WTC11 (cell line): ENCODE data around the gene ATPAF1. TPM values are rescaled to one million over a fixed set of nuclear protein-coding genes. Genes with fewer than 3 reads are reported as not detected.

Experiments used
- ATAC-seq: fragments of 200-7000 bp; cut with Tn5 transposase; 2 replicates; pipeline ENCODE4 v1.10.0; 2021; ENCODE audit warnings: mild to moderate bottlenecking, moderate library complexity
- CTCF ChIA-PET: fragments of 300-600 bp; sonication (Branson Sonifier 250); formaldehyde crosslinking; loops from one replicate; lab custom pipeline; 2021; ENCODE audit warnings: antibody characterized with exemption; lab: Charles Lee
- POLR2A ChIA-PET: fragments of 350-600 bp; sonication (Branson Sonifier 250); formaldehyde crosslinking; loops from one replicate; lab custom pipeline; 2021; ENCODE audit warnings: antibody characterized with exemption; lab: Charles Lee
- DNase-seq: peaks from one replicate; pipeline ENCODE4 v3.0.0; 2021; ENCODE audit warnings: low spot score
- H3K27ac Mint-ChIP-seq: 2 replicates; pipeline ENCODE4 v1.8.0; 2021; ENCODE audit warnings: mixed read lengths
- H3K27me3 Mint-ChIP-seq: 2 replicates; pipeline ENCODE4 v1.8.0; 2021; ENCODE audit warnings: low read depth, mild to moderate bottlenecking, moderate library complexity, mixed read lengths
- H3K36me3 Mint-ChIP-seq: 2 replicates; pipeline ENCODE4 v1.8.0; 2021; ENCODE audit warnings: mixed read lengths
- H3K4me1 Mint-ChIP-seq: 2 replicates; pipeline ENCODE4 v1.8.0; 2022; ENCODE audit warnings: mixed read lengths
- H3K4me3 Mint-ChIP-seq: 2 replicates; pipeline ENCODE4 v1.8.0; 2021; ENCODE audit warnings: mild to moderate bottlenecking, moderate library complexity, mixed read lengths
- H3K9me3 Mint-ChIP-seq: 2 replicates; pipeline ENCODE4 v1.8.0; 2021; ENCODE audit warnings: mixed read lengths
- AFF4 ChIP-seq: sonication (generic); formaldehyde crosslinking; IDR thresholded peaks from 2 replicates; pipeline ENCODE4 v1.8.1; 2023; ENCODE audit warnings: mild to moderate bottlenecking, missing genetic modification reagents, borderline replicate concordance
- ATF3 ChIP-seq: sonication (generic); formaldehyde crosslinking; conservative IDR thresholded peaks from 2 replicates; pipeline ENCODE4 v1.8.1; 2022; ENCODE audit warnings: mild to moderate bottlenecking, missing genetic modification reagents
- CREM ChIP-seq: sonication (generic); formaldehyde crosslinking; IDR thresholded peaks from 2 replicates; pipeline ENCODE4 v1.8.1; 2022; ENCODE audit warnings: mild to moderate bottlenecking, missing genetic modification reagents, moderate library complexity
- EMX1 ChIP-seq: fragments of 250-450 bp; sonication (Bioruptor Pico); IDR thresholded peaks from 2 replicates; pipeline ENCODE4 v1.8.0; 2021; ENCODE audit warnings: mild to moderate bottlenecking
- FOXP1 ChIP-seq: sonication (generic); formaldehyde crosslinking; IDR thresholded peaks from 2 replicates; pipeline ENCODE4 v1.8.0; 2022; ENCODE audit warnings: missing genetic modification reagents, mild to moderate bottlenecking, moderate library complexity, borderline replicate concordance
- IRF1 ChIP-seq: sonication (generic); formaldehyde crosslinking; IDR thresholded peaks from 2 replicates; pipeline ENCODE4 v1.8.0; 2023; ENCODE audit warnings: missing genetic modification reagents
- IRF2 ChIP-seq: sonication (generic); formaldehyde crosslinking; IDR thresholded peaks from 2 replicates; pipeline ENCODE4 v1.8.0; 2022; ENCODE audit warnings: low read depth, missing genetic modification reagents, borderline replicate concordance
- KAT7 ChIP-seq: sonication (generic); formaldehyde crosslinking; IDR thresholded peaks from 2 replicates; pipeline ENCODE4 v1.8.1; 2023; ENCODE audit warnings: missing genetic modification reagents, mild to moderate bottlenecking, borderline replicate concordance
- MXD4 ChIP-seq: fragments of 250-450 bp; sonication (Bioruptor Pico); IDR thresholded peaks from 2 replicates; pipeline ENCODE4 v1.8.0; 2021; ENCODE audit warnings: mild to moderate bottlenecking, moderate library complexity, borderline replicate concordance
- MYBL2 ChIP-seq: sonication (generic); formaldehyde crosslinking; IDR thresholded peaks from 2 replicates; pipeline ENCODE4 v1.8.1; 2023; ENCODE audit warnings: mild to moderate bottlenecking, moderate library complexity, missing genetic modification reagents
- NR1H2 ChIP-seq: sonication (generic); formaldehyde crosslinking; IDR thresholded peaks from 2 replicates; pipeline ENCODE4 v1.9.0; 2021; ENCODE audit warnings: mild to moderate bottlenecking, moderate library complexity, missing genetic modification reagents
- RELA ChIP-seq: sonication (generic); formaldehyde crosslinking; IDR thresholded peaks from 2 replicates; pipeline ENCODE4 v1.8.1; 2022; ENCODE audit warnings: missing genetic modification reagents, mild to moderate bottlenecking, borderline replicate concordance
- SMAD4 ChIP-seq: sonication (generic); formaldehyde crosslinking; IDR thresholded peaks from 2 replicates; pipeline ENCODE4 v1.8.0; 2022; ENCODE audit warnings: mild to moderate bottlenecking, missing genetic modification reagents
- TEAD4 ChIP-seq: sonication (generic); formaldehyde crosslinking; IDR thresholded peaks from 2 replicates; pipeline ENCODE4 v1.8.0; 2022; ENCODE audit warnings: mild to moderate bottlenecking, missing genetic modification reagents
- TP53 ChIP-seq: sonication (generic); formaldehyde crosslinking; IDR thresholded peaks from 2 replicates; pipeline ENCODE4 v1.8.1; 2023; ENCODE audit warnings: mild to moderate bottlenecking, missing genetic modification reagents
- ZBTB21 ChIP-seq: sonication (generic); formaldehyde crosslinking; IDR thresholded peaks from 2 replicates; pipeline ENCODE4 v1.8.1; 2023; ENCODE audit warnings: mild to moderate bottlenecking, missing genetic modification reagents, borderline replicate concordance
- ZNF121 ChIP-seq: sonication (generic); formaldehyde crosslinking; IDR thresholded peaks from 2 replicates; pipeline ENCODE4 v1.8.0; 2023; ENCODE audit warnings: missing genetic modification reagents
- ZNF219 ChIP-seq: sonication (generic); formaldehyde crosslinking; IDR thresholded peaks from 2 replicates; pipeline ENCODE4 v1.8.0; 2023; ENCODE audit warnings: missing genetic modification reagents, mild to moderate bottlenecking, borderline replicate concordance
- ZNF232 ChIP-seq: sonication (generic); formaldehyde crosslinking; IDR thresholded peaks from 2 replicates; pipeline ENCODE4 v1.8.0; 2022; ENCODE audit warnings: mild to moderate bottlenecking, missing genetic modification reagents
- total RNA-seq: library from RNA; stranded (reverse); gene quantifications from 3 replicates; pipeline ENCODE4 v1.2.3, GENCODE V29; 2021
- TF ChIP-seq, protein P1 (sequence below): sonication (generic); formaldehyde crosslinking; IDR thresholded peaks from 2 replicates; pipeline ENCODE4 v1.8.0; 2022; ENCODE audit warnings: mild to moderate bottlenecking, missing genetic modification reagents
- TF ChIP-seq, protein P2 (sequence below): sonication (generic); formaldehyde crosslinking; IDR thresholded peaks from 2 replicates; pipeline ENCODE4 v1.8.1; 2022; ENCODE audit warnings: mild to moderate bottlenecking, moderate library complexity, missing genetic modification reagents

The ATPAF1 gene
- total RNA-seq, 1 experiment from 2014 or later = 35.7 TPM

DNA sequence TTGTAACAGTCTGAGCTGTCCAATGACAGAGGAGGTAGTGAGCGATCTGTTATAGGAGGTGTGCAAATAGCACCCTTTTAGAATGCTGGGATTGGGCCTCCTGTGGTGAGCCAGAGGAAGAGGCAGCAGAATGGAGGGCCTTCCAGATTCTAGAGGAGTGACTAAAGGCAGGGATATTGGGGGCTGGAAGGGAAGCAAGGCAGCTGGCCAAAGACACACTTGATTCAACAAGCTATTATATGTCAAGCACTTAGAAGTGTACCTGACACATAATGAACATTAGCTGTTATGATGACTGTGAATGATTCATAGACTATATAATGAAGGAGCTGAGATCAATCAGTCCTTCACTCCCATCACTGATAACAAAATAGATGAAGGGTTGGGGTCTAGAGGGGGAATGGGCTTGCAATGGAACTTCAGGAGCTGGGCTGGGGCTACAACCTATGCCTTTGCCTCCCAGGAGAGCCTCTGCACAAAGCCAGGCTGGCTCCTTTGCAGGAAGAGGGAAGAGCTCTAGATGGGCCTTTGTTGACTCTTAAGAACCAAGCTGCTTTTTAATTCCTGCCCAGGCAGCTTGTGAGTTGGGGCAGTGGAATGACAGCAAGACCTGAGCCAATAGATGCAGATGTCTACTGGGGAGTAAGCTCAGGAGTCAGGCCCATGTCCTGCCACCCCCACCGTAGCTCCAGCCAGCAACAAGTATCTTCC is 61.8 kb downstream of the ATPAF1 start:
- ATAC-seq = no peak
- no peak for DNase-seq
- Mint-ChIP-seq H3K36me3 (peaks cover 9% of the 10 kb centered on the region; the same call in 1 of the 2 replicates), H3K27ac (0 out of 2 replicates have a peak overlapping the region, but pooled peaks have one; percentile 8), H3K4me3 (no peak overlapping the region)
- POLR2A ChIA-PET = interaction anchor here (0.7 to 1.2 kb wide), 3 partner anchors 10 to 186 kb away, joined by 3 to 4 read pairs (median 3); partner anchors contain the start of gene MOB3C
- TF ChIP-seq, protein P1, sequence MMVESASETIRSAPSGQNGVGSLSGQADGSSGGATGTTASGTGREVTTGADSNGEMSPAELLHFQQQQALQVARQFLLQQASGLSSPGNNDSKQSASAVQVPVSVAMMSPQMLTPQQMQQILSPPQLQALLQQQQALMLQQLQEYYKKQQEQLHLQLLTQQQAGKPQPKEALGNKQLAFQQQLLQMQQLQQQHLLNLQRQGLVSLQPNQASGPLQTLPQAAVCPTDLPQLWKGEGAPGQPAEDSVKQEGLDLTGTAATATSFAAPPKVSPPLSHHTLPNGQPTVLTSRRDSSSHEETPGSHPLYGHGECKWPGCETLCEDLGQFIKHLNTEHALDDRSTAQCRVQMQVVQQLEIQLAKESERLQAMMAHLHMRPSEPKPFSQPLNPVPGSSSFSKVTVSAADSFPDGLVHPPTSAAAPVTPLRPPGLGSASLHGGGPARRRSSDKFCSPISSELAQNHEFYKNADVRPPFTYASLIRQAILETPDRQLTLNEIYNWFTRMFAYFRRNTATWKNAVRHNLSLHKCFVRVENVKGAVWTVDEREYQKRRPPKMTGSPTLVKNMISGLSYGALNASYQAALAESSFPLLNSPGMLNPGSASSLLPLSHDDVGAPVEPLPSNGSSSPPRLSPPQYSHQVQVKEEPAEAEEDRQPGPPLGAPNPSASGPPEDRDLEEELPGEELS (CRISPR knock-in tag) = no peak
- TF ChIP-seq TP53 (CRISPR knock-in tag) = no peak
- no peak for TF ChIP-seq IRF2 (CRISPR knock-in tag)
- TF ChIP-seq MXD4 = no peak
- no peak for TF ChIP-seq ZNF219 (CRISPR knock-in tag)
- TF ChIP-seq MYBL2 (CRISPR knock-in tag) = no peak
- TF ChIP-seq, protein P2, sequence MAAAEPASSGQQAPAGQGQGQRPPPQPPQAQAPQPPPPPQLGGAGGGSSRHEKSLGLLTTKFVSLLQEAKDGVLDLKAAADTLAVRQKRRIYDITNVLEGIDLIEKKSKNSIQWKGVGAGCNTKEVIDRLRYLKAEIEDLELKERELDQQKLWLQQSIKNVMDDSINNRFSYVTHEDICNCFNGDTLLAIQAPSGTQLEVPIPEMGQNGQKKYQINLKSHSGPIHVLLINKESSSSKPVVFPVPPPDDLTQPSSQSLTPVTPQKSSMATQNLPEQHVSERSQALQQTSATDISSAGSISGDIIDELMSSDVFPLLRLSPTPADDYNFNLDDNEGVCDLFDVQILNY (CRISPR knock-in tag) = no peak
- no peak for TF ChIP-seq CREM (CRISPR knock-in tag)
- TF ChIP-seq EMX1 (CRISPR knock-in tag) = no peak
- TF ChIP-seq, all 79 proteins: peak for 0
- H3K27me3 Mint-ChIP-seq = no peaks in the 10 kb centered on the region; the same call in 1 of the 2 replicates
- no peaks in the 10 kb centered on the region for H3K9me3 Mint-ChIP-seq
- CTCF ChIA-PET = interaction anchor here (1.1 to 4.5 kb wide), 3 partner anchors 10 to 164 kb away, joined by 3 to 23 read pairs (median 4); no protein-coding TSS in a partner anchor
- peaks cover 26% of the 10 kb centered on the region for H3K4me1 Mint-ChIP-seq

- Mint-ChIP-seq H3K27me3 (no peaks in the 10 kb centered on the region), H3K4me3 (peak overlapping the region; percentile 89), H3K4me1 (peaks cover 21% of the 10 kb centered on the region), H3K36me3 (peaks cover 9% of the 10 kb centered on the region; the same call in 1 of the 2 replicates), H3K27ac (no peak overlapping the region), H3K9me3 (no peaks in the 10 kb centered on the region)
- DNase-seq (no peak), ATAC-seq (no peak)
- ChIA-PET CTCF (interaction anchor here (1.1 to 4.5 kb wide), 10 partner anchors 12 to 163 kb away, joined by 4 to 42 read pairs (median 20); partner anchors contain the start of genes DMBX1 and MOB3C), POLR2A (interaction anchor here (2.0 kb wide), 2 partner anchors 8 to 11 kb away, joined by 13 to 14 read pairs; partner anchors contain the start of gene MOB3C)
- no peak for TF ChIP-seq EMX1 (CRISPR knock-in tag)
- no peak for TF ChIP-seq NR1H2 (CRISPR knock-in tag)
- no peak for TF ChIP-seq FOXP1 (CRISPR knock-in tag)
- no peak for TF ChIP-seq ZNF219 (CRISPR knock-in tag)
- no peak for TF ChIP-seq ZNF121
- no peak for TF ChIP-seq ZNF232
- TF ChIP-seq RELA (CRISPR knock-in tag) = no peak
- TF ChIP-seq CREM (CRISPR knock-in tag) = no peak
- no peak for TF ChIP-seq ZBTB21 (CRISPR knock-in tag)
- no peak for TF ChIP-seq TEAD4
- no peak for TF ChIP-seq KAT7 (CRISPR knock-in tag)
- TF ChIP-seq IRF1 (CRISPR knock-in tag) = no peak
- TF ChIP-seq SMAD4 (CRISPR knock-in tag) = no peak
- no peak for TF ChIP-seq ATF3
- no peak for TF ChIP-seq AFF4
Measured at GRCh38 chr1:46605232-46605631, 62.9 kb downstream of the ATPAF1 start.
